Lung (tissue), 12 donors: ENCODE measurements around the gene ZNF236. TPM values are rescaled to one million over a fixed set of nuclear protein-coding genes. Genes with fewer than 3 reads are reported as not detected.
"Not testable (repeated sequence)": the region's sequence is repeated elsewhere in the genome, so short reads cannot be mapped to it uniquely, and the experiment has no call there.

ENCODE experiments used
- ATAC-seq: fragments of 200-7000 bp; cut with Tn5 transposase; one replicate; pipeline ENCODE4 v1.9.1; 2020; ENCODE audit warnings: moderate number of reproducible peaks; ENCODE audit not compliant: insufficient read depth, low FRiP score
- DNase-seq, 3 donors: peaks; one replicate each; pipeline ENCODE4 v3.0.0-alpha.2; 2013 to 2017
- H3K27ac ChIP-seq, 2 donors: one replicate each; pipeline ENCODE4 v1.5.1; 2013; ENCODE audit warnings: mild to moderate bottlenecking in 2 of 2, moderate library complexity in 2 of 2, control low read depth in 1 of 2, inconsistent platforms in 1 of 2, low read depth in 1 of 2, low read length in 1 of 2
- H3K27me3 ChIP-seq, 3 donors: one replicate each; pipeline ENCODE4 v1.5.1; 2013; ENCODE audit warnings: low read length in 2 of 3; ENCODE audit not compliant: control insufficient read depth in 3 of 3, insufficient read depth in 3 of 3
- H3K36me3 ChIP-seq, 4 donors: one replicate each; pipeline ENCODE4 v1.5.1; 2013; ENCODE audit warnings: low read length in 4 of 4, mild to moderate bottlenecking in 1 of 4, moderate library complexity in 1 of 4; ENCODE audit not compliant: control insufficient read depth in 4 of 4, insufficient read depth in 4 of 4
- H3K4me1 ChIP-seq, 5 donors: one replicate each; pipeline ENCODE4 v1.5.1; 2013; ENCODE audit warnings: low read length in 5 of 5, mild to moderate bottlenecking in 2 of 5, moderate library complexity in 1 of 5; ENCODE audit not compliant: control insufficient read depth in 5 of 5, insufficient read depth in 5 of 5
- H3K4me3 ChIP-seq: one replicate; pipeline ENCODE4 v1.5.1; 2013; ENCODE audit warnings: mild to moderate bottlenecking, control low read depth, moderate library complexity
- H3K9ac ChIP-seq, 2 donors: one replicate each; pipeline ENCODE4 v1.5.1; 2013; ENCODE audit warnings: low read length in 2 of 2, control low read depth in 1 of 2; ENCODE audit not compliant: insufficient read depth in 1 of 2
- H3K9me3 ChIP-seq, 4 donors: one replicate each; pipeline ENCODE4 v1.5.1; 2013; ENCODE audit warnings: low read length in 3 of 4, mild to moderate bottlenecking in 1 of 4, moderate library complexity in 1 of 4; ENCODE audit not compliant: control insufficient read depth in 4 of 4, insufficient read depth in 3 of 4
- WGBS, 2 donors: extraction: QIAGEN DNeasy Blood & Tissue Kit; methylation state at CpG; one replicate each; pipeline ENCODE4 v1.1.7; 2013; 5-methylcytosine and 5-hydroxymethylcytosine counted together
- polyA plus RNA-seq, 2 donors: library from polyadenylated mRNA; stranded (reverse); fragments of 200-250 nt; gene quantifications; one replicate each; pipeline ENCODE4 v1.2.1, GENCODE V29; 2013
- total RNA-seq, 2 donors: library from RNA; depleted of rRNA in 1 of 2; stranded (reverse); fragments of >200 nt in 1 of 2; gene quantifications; one replicate each; pipeline ENCODE4 v1.2.1, GENCODE V29; 2014 to 2021
- TF ChIP-seq, protein P1 (sequence below): IDR thresholded peaks from 2 replicates; pipeline ENCODE4 v1.5.1; 2012; ENCODE audit warnings: mild to moderate bottlenecking; ENCODE audit errors: control extremely low read depth, extremely low read depth
- donor health status: control.
- donor health status: control.
- donor health status: Bipolar disorder and iron deficiency.
- donor health status: healthy.
- donor health status: DM: yes; HTN: yes; CAD: no.

Gene ZNF236
- total and polyA plus RNA-seq, 4 donors, result 2.4 to 23.1 (median 8.8) TPM

DNA sequence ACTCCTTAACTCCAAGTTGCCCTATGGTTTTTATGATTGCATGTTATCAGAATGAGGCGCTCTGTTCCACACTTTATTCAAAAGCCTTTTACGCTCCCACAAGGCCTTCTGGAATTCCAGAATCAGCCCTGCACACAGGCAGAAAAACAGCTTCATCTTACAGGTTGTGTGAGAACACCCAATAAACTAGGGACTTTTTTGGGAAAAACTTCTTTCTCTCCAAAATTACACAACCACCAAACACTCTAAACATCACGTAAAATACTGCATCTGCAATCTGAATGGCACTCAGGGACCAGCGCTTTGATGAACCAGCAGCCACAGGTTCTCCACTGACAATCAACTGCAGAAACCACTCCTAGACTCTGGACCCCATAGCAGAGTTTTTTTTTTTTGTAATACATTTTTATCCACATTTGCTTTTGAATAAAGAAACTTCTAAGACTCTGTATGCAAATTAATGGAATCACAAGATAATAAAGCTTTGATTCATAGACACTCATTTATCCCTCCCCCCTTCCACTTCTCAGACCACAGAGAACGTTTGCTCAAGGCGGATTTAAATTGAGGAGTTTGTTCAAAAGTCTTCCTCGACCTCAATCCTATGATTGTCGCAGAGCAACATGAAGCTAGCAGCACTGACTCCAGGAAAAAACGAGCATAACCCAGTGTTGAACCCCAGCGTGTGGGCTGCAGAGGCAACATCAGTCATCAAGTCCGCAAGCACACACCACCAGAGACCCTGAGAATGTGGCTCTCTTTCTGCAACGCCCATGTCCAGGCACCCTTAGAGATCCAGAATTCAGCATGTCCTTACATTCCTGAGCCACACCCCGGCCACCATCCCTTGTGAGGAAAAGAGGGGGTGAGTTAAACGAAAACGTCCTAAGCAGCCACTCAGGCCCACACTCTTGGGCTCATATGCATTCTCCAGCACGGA lies 193.7 kb downstream of the ZNF236 start:
- ATAC-seq, result no peak
- WGBS, 2 donors, result 74 to 81% methylated on average over 16 of the region's 16 CpGs

DNA sequence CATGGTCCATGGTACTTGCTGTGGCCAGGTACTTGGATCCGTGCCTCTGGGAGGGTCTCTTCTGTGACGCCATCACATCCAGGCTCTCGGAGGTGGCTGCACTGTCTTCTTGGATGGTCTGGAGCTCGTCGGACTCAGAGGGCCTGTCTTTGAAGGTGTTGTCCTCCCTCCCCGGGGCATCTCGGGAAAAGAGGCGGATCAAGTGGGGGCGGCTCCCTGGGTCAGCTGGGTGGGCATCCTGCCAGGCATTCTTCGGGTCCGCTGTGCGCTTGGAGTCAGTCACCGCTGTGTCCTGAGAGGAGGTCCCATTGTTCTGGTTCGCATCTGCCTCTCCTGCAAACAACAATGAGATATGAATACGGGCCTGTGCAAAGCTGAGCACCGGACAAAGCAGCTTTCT lies 194.6 kb downstream of the ZNF236 start:
- WGBS, 2 donors, result 89 to 90% methylated on average over 16 of the region's 16 CpGs
- H3K4me3 ChIP-seq, result no peak overlapping the region
- no peaks in the 10 kb centered on the region for H3K9me3 ChIP-seq
- no peak overlapping the region for H3K9ac ChIP-seq
- ATAC-seq (no peak), DNase-seq (no peak)
- H3K4me1 ChIP-seq, result peaks cover 5 to 22% (median 10%) of the 10 kb centered on the region in 5 donors
- peak overlapping the region in 1 of 2 donors; percentile 23 for H3K27ac ChIP-seq
- peaks cover 0 to 13% (median 0%) of the 10 kb centered on the region in 4 donors for H3K36me3 ChIP-seq
- H3K27me3 ChIP-seq, result no peaks in the 10 kb centered on the region
- TF ChIP-seq, protein P1, sequence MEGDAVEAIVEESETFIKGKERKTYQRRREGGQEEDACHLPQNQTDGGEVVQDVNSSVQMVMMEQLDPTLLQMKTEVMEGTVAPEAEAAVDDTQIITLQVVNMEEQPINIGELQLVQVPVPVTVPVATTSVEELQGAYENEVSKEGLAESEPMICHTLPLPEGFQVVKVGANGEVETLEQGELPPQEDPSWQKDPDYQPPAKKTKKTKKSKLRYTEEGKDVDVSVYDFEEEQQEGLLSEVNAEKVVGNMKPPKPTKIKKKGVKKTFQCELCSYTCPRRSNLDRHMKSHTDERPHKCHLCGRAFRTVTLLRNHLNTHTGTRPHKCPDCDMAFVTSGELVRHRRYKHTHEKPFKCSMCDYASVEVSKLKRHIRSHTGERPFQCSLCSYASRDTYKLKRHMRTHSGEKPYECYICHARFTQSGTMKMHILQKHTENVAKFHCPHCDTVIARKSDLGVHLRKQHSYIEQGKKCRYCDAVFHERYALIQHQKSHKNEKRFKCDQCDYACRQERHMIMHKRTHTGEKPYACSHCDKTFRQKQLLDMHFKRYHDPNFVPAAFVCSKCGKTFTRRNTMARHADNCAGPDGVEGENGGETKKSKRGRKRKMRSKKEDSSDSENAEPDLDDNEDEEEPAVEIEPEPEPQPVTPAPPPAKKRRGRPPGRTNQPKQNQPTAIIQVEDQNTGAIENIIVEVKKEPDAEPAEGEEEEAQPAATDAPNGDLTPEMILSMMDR, result no peak

More for the DNA sequence above, 193.7 kb downstream of the ZNF236 start:
- Histone ChIP-seq H3K36me3 (peaks cover 0 to 17% (median 0%) of the 10 kb centered on the region in 4 donors), H3K4me3 (no peak overlapping the region), H3K4me1 (peaks cover 5 to 22% (median 10%) of the 10 kb centered on the region in 5 donors), H3K27ac (peak overlapping the region in 1 of 2 donors; percentile 3), H3K27me3 (no peaks in the 10 kb centered on the region), H3K9me3 (no peaks in the 10 kb centered on the region), H3K9ac (no peak overlapping the region)
- DNase-seq, result no peak
- TF ChIP-seq, protein P1, result no peak

DNA sequence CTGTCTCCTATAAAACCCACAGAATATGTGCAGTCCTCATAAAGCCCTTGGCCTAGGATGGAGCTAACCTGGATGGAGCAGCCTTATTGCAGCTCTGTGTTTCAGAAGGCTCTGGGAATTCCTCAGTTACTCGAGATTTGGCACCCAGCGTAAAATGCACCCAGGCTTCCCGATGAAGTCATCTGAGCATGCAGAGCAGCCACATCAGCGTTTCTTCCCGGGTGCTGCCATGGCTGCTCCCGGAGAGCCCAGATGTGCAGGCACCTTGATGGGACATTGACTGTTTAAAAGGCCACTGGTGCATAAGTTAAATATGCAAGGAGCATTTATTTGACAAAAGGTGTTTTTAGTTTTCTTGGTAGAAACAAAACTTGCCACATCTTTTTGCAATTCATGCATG lies 195.0 kb downstream of the ZNF236 start:
- H3K27ac ChIP-seq, result no peak overlapping the region
- H3K27me3 ChIP-seq, result no peaks in the 10 kb centered on the region
- H3K9me3 ChIP-seq, result no peaks in the 10 kb centered on the region
- peaks cover 5 to 22% (median 10%) of the 10 kb centered on the region in 5 donors for H3K4me1 ChIP-seq
- 86 to 93% methylated on average over 6 of the region's 6 CpGs for WGBS, 2 donors
- TF ChIP-seq, protein P1, result no peak
- peaks cover 0 to 13% (median 0%) of the 10 kb centered on the region in 4 donors for H3K36me3 ChIP-seq
- DNase-seq (no peak), ATAC-seq (no peak)
- H3K4me3 ChIP-seq, result no peak overlapping the region
- no peak overlapping the region for H3K9ac ChIP-seq

DNA sequence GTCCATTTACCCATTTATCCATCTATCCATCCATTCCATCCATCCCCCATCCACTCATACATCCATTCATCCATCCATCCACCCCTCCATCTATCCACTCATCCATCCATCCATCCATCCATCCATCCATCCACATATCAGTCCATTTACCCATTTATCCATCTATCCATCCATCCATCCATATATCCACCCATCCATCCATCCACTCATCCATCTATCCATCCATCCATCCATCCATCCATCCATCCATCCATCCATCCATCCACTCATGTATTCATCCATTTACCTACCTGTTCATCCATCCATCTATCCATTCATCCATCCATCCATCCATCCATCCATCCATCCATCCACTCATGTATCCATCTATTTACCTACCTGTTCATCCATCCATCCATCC lies 196.3 kb downstream of the ZNF236 start:
- Histone ChIP-seq H3K4me1 (peaks cover 3 to 19% (median 12%) of the 10 kb centered on the region in 5 donors), H3K36me3 (peaks cover 0 to 13% (median 0%) of the 10 kb centered on the region in 4 donors)
- not testable (repeated sequence) for H3K9me3 ChIP-seq, ATAC-seq, DNase-seq, H3K9ac ChIP-seq, H3K4me3 ChIP-seq, H3K27ac ChIP-seq, H3K27me3 ChIP-seq
